ENCODE data around the gene GNG14.
"Not testable (repeated sequence)": the region's sequence is repeated elsewhere in the genome, so short reads cannot be mapped to it uniquely, and the experiment has no call there.

The GNG14 gene

GRCh38 chr19:12687496-12688196, at the start of gene GNG14:
TSS of gene GNG14 (plus strand) at chr19:12687998. CDS start at chr19:12688049, 51 bp downstream.
- DNase-seq (ENCODE audit: low read depth) = no peak

DNA sequence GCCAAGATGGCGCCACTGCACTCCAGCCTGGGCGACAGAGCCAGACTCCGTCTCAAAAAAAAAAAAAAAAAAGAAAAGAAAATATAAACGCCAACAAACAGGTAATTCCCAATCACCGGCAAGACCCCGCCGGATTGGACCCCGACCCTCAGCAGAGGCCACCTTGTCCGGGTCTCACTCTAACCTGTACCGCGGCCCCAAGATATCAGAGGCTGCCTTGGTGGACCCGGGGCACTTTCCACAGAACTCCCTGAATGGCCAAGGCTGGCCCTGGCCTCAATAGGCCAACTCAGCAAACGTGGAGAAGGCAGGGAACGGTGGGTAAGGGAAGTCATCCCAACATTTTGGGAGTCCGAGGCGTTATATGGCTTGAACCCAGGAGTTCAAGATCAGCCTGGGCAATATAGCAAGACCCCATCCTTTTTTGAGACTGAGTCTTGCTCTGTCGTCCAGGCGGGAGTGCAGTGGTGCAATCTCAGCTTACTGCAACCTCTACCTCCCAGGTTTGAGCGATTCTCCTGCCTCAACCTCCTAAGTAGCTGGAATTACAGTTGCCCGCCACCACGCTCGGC, 49.1 kb upstream of the GNG14 start:
- DNase-seq (ENCODE audit: low read depth) = no peak

DNA sequence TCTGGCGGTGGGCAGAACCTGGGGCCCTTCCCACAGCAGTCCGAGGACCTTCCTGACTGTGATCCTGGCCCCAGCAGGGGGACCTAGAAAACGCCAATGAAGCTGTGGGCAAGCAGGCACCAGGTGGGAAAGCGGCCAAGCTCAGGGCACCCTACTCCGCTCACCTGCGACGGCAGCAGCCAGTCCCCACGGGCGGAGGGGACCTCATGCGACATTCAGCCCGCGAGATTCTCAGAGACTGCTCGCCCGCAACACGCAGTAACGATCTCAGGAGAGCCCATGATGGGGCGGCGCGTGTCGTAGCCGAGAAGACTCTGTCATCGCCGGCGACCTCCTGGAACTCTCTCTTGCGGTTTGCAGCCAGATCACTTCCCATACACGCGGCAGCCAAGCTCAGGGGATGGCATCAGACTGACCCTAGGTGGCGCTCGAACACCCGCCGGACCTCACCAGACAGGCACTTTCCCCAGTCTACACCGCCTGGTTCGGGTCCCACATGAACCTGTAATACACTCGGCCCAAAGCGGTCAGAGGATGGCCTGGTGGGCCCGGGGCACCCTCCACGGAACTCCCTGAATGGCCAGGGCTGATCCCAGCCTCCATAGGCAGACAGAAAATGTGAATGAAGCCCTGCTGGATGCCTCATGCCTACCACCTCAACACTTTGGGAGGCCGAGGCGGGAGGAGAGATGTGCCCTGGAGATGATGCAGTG, 47.7 kb upstream of the GNG14 start:
- peak; percentile 48 for DNase-seq (ENCODE audit: low read depth)

DNA sequence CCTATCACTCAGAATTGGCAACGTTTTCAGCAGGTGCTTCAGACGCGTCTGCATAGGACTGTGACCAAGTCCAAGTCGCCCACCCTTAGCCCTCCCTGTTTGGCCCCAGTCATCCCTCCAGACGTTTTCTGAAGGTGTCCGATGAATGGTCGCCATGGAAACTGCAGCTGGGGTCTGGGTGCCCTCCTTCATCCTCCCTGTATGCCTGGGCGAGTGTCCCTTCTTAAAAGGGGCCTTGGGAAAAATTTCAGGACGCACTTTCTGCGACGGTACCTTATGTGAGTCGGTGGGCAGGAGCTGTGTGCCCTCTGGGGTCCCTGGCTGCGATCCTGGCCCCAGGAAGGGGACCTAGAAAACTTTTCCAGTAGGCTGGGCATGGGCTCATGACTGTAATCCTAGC, 46.3 kb upstream of the GNG14 start:
- DNase-seq (ENCODE audit: low read depth) = no peak

DNA sequence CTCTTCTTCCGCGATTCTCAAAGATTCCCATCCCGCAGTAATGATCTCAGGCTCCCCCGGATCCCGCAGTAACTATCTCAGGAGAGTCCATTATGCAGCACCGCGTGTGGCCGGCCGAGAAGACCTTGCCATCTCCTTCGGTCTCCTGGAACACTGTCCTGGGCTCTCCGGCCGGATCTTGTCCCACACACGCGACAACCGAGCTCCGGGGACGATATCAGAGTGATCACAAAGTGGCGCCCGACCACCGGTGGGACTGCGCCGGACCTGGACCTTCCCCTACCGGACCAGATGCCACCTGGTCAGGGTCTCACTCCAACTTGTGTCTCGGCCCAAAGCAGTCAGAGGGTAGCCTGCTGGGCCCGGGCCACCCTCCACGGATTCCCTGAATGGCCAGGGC, 45.3 kb upstream of the GNG14 start:
- DNase-seq (ENCODE audit: low read depth) = no peak

GRCh38 chr19:12643716-12644115, 44.1 kb upstream of the GNG14 start:
- DNase-seq (ENCODE audit: low read depth) = not testable (repeated sequence)

GRCh38 chr19:12646551-12646950, 41.2 kb upstream of the GNG14 start:
- no peak for DNase-seq (ENCODE audit: low read depth)

GRCh38 chr19:12647047-12647446, 40.8 kb upstream of the GNG14 start:
- DNase-seq (ENCODE audit: low read depth) = no peak

DNA sequence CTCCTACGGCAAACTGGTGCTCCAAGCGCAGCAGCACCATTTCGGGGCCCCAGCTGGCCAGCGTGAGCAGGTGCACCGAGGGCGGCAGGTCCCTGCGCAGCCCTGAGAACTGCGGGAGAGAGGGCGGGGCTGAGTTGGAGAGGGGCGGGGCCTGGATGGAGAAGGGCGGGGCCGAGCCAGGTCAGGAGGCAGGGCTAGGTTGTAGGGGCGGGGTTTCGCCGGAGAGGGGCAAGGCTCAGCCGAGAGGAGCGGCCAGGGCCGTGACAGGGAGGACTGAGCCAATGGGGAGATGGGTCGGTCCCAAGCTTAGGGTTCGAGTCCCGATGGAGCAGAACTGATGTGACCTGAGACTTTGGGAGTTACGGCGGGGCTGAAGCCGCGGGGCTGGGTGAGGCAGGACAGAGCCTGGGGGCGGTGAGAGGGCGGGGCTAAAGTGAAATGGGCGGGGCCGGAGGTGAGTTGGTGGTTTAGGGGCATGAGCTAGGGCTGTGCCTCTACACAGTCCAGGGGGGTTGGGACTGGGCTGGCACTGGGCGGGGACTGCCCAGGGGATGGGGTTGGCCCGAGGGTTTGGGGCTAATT, 40.2 kb upstream of the GNG14 start:
- no peak for DNase-seq (ENCODE audit: low read depth)

DNA sequence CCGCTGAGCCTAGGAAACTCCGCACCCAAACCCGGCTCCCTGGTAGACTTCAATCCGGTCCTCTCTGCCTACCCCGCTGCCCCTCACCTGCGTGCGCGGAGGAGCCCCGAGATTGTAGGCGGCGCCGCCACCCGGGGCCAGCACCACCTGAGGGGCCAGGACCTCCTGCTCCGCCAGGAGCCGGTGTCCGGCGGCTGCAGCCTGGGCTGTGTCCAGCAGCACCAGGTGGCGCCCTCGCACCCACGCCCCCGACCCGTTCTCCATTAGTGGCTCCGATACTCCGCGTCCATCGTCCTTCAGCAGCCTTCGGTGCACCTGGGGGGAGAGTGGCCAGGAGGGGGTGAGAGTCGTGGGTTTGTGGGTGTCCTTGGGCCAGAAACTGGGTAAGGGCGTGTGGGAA, 39.7 kb upstream of the GNG14 start:
- DNase-seq (ENCODE audit: low read depth) = no peak

DNA sequence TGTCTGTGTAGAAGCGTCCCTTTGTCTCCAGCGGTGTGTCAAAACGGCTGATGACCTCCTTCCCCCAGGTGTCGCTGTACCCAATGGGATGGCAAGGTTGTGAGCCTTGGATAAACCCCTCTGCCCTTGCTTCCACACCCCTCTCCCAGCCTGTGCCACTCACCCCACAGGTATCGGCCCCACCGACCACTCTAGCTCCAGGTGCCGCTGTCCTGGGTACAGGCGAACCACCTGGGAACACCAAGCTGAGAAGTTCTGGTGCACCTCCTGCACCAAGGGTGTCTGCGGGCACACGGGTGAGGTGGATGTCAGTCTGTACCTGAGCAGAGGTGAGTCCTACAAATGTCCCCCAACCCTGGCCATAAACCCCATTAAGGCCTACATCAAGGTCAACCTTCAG, 37.9 kb upstream of the GNG14 start:
- no peak for DNase-seq (ENCODE audit: low read depth)

DNA sequence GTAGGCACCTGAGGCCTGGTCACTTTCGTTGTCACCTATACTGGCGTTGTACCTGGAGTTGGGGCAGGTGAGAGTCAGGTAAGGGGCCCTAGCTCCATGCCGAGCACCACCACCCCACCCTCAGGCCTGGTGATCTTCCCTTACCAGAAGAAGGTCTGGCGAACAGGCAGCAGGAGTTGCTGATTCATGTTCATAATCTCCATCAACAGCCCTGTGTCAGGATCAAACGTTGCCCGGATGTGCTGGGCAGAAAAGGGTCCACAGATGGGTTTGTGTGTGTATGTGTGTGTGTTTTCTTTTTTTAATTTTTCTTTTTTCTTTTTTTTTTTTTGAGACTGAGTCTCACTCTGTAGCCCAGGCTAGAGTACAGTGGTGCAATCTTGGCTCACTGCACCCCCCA, 35.6 kb upstream of the GNG14 start:
- DNase-seq (ENCODE audit: low read depth) = no peak

GRCh38 chr19:12655546-12655945, 32.3 kb upstream of the GNG14 start:
- DNase-seq (ENCODE audit: low read depth) = no peak

- DNase-seq (ENCODE audit: low read depth) = no peak
These were observed 30.8 kb upstream of the GNG14 start for GRCh38 chr19:12656899-12657571.

DNA sequence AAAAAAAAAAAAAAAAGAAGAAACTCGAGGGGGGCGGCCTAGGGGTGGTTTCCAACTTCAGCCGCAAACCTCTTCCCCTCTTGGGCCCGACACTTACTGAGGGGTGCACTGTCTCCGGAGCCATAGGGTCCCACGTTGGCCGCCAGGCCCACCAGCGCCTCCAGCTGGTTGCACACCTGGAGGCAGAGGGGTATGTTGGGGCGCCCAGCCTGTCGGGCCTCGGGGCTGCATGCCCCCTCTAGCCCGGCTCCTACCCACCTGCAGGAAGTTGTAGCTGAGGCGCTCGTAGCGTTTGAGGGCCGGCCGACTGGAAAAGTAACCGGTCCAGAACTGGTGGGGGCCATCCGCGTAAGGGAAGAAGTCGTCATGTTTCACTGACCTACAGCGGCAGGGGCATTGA, 29.8 kb upstream of the GNG14 start:
- DNase-seq (ENCODE audit: low read depth) = no peak

DNA sequence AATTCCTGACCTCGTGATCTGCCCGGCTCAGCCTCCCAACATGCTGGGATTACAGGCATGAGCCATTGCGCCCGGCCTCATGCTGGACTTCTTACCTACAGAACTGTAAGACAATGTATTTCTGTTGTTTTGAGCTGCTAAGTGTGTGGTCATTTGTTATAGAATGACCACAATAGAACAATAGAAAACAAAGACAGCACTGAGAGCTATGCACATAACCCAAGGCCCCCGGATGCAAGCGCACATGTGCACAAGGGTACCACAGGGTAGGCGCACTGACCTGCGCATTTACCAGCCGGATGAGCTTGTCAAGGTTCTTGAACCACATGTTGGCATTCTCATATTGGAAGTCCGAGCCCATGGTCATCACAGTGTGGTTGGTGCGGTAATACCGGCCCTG, 26.8 kb upstream of the GNG14 start:
- DNase-seq (ENCODE audit: low read depth) = no peak

DNA sequence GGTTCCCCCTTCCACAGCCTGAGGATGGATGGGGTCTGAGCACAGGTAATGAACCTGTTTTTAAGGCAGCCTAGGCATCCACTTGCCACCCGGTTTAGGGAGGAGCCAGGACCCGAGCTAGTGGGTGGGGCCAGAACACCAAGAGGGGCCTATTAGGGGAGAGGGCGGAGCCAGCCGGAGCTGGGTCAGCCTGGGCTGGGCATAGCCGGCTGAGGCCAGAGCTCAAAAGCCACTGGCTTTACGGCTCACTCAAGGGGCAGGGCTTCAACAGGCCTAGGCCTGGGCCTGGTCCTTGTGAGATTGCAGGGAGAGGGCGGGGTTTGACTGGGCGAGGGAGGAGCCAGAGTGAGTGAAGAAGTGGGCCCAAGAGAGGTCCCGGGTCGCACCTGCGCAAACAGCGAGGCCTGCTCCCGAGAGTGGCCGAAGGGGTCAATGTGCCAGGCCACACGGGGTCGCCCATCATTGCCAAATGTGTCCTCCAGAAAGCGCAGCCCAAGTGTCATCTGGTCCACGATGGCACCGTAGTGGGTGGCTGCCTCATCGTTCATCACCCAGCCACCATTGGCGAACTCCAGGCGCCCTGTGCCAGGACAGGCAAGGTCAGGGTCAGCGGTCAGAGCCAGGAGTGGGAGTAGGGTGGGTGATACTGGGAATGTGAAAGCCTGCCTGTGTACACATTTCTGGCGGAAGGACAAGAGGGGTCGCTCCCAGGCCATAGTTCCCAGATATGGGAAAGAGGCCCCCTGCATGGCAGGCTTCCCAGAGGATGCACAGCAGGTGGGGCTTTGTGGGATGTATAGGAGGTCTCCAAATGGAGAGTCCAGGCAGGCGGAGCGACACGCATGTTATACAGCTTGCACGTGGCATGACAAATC, 23.2 kb upstream of the GNG14 start:
- DNase-seq (ENCODE audit: low read depth) = no peak

- DNase-seq (ENCODE audit: low read depth) = no peak
These were observed 22.6 kb upstream of the GNG14 start for GRCh38 chr19:12665281-12665573.

GRCh38 chr19:12665671-12666264, 22.0 kb upstream of the GNG14 start:
- no peak for DNase-seq (ENCODE audit: low read depth)

DNA sequence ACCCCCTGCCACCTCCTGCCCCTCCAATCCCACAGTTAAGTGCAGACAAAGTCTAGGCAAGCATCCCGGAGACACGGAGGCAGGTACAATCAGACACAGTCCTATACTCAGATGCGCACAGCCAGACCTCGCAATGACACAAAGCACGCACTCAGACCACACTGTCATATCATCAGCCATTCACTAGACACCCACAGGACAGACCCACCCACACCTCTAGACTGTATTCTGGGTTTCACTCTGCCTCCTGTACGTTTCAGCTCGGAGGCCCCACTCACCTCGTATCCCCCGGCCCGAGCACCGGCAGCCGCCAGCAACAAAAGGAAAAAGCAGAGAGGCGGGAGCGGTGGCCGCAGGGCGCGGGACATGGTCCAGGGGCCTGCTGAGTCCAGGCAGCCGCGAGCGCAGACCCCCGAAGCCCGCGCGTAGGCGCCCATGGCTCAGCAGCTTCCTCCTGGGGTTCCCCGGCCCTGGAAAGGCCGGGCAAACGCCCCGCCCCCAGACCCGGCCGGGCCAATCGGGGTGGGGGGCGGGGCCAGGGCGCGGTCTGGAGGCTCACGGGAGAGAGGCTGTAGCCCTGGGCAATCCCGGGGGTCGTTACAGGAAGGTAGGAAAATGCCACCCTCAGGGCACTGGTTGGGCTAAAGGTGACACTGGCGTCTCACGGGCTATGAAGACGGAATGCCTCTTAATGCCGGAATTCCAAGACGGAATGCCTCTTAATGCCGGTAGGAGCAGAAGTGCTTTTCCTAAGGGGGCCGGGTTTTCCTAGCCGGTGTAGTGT, 21.3 kb upstream of the GNG14 start, which contains the start of the genes MAN2B1 and WDR83:
Gene MAN2B1, minus strand, starts transcription at position 478 of the 784 bp plus-strand sequence. Its CDS starts 41 bp downstream, at position 437.
Gene WDR83, plus strand, starts transcription at position 543 of the 784 bp plus-strand sequence. CDS start 2,984 bp downstream, outside the sequence.
- DNase-seq (ENCODE audit: low read depth) = peak; percentile 23
